Ishikawa (cell line): Measurements from ENCODE around the gene SOBP.

Experiments
- CEBPB ChIP-seq: IDR thresholded peaks from 2 replicates; pipeline ENCODE4 v1.6.1; 2012
- CREB1 ChIP-seq: IDR thresholded peaks from 2 replicates; pipeline ENCODE4 v1.6.1; 2012; ENCODE audit warnings: low read depth
- EGR1 ChIP-seq: IDR thresholded peaks from 2 replicates; pipeline ENCODE4 v1.6.1; 2012
- EP300 ChIP-seq: IDR thresholded peaks from 2 replicates; pipeline ENCODE4 v1.6.1; 2012; ENCODE audit warnings: borderline replicate concordance
- FOXM1 ChIP-seq: IDR thresholded peaks from 2 replicates; pipeline ENCODE4 v1.6.1; 2012; ENCODE audit warnings: low read depth, borderline replicate concordance
- NFIC ChIP-seq: IDR thresholded peaks from 2 replicates; pipeline ENCODE4 v1.6.1; 2012
- RAD21 ChIP-seq: IDR thresholded peaks from 2 replicates; pipeline ENCODE4 v1.6.1; 2012; ENCODE audit warnings: low read depth
- TAF1 ChIP-seq: IDR thresholded peaks from 2 replicates; pipeline ENCODE4 v1.6.1; 2012; ENCODE audit warnings: low read depth, mild to moderate bottlenecking
- TCF12 ChIP-seq: IDR thresholded peaks from 2 replicates; pipeline ENCODE4 v1.6.1; 2012; ENCODE audit warnings: low read depth
- TEAD4 ChIP-seq: IDR thresholded peaks from 2 replicates; pipeline ENCODE4 v1.6.1; 2012
- YY1 ChIP-seq: IDR thresholded peaks from 2 replicates; pipeline ENCODE4 v1.6.1; 2012; ENCODE audit warnings: low read depth
- ZBTB7A ChIP-seq: IDR thresholded peaks from 2 replicates; pipeline ENCODE4 v1.6.1; 2012; ENCODE audit warnings: low read depth
- TF ChIP-seq, protein P1 (sequence below): IDR thresholded peaks from 2 replicates; pipeline ENCODE4 v1.6.1; 2012
- TF ChIP-seq, protein P2 (sequence below): IDR thresholded peaks from 2 replicates; pipeline ENCODE4 v1.6.1; 2012
- TF ChIP-seq, protein P3 (sequence below): IDR thresholded peaks from 2 replicates; pipeline ENCODE4 v1.6.1; 2012; ENCODE audit warnings: low read depth, mild to moderate bottlenecking

SOBP gene

DNA sequence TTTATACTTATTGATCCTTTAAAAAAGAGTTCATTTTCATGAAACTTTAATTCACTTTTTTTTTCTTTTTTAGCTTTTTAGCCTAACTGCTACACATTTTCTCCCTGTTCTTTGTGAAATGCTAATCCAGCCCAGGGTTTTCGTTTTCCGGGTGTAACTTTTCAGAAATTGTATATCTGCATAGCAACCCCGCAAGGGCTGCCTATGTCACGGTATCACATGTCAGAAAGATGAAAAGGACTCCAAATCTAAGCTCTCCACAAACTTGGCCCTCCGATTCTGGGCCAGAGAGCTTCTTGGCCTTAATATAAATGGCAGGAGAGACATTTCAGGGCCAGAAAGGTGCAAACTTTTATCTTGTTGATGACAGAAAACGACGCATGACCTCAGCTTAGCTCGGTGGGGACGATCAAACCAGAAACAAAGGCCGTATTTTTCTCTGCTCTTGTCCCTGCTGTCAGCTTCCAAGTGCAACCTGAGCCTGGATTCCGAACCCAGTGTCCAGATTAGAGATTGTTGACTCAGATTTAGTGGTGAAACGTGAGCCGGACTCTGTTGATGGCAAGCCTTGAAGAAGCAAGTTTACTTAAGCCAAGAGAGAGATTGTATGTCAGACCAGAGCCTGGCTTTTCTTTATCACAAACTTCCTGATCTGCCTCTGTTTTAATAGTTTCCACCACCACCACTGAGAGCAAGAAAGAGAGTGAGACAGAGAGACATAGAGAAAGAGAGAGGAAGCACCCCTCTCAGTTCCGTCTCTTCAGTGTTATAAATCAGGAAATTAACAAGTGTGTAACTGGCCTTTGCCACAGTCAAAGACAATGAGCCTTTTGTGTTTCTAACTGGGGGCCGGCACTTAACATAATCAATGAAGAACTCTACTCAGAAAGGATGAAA lies 176.4 kb downstream of the SOBP start:
- TF ChIP-seq, protein P1, sequence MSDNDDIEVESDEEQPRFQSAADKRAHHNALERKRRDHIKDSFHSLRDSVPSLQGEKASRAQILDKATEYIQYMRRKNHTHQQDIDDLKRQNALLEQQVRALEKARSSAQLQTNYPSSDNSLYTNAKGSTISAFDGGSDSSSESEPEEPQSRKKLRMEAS: peak; percentile 28; the same call in 1 of the 2 replicates
- TF ChIP-seq YY1: no peak
- TF ChIP-seq, protein P2, sequence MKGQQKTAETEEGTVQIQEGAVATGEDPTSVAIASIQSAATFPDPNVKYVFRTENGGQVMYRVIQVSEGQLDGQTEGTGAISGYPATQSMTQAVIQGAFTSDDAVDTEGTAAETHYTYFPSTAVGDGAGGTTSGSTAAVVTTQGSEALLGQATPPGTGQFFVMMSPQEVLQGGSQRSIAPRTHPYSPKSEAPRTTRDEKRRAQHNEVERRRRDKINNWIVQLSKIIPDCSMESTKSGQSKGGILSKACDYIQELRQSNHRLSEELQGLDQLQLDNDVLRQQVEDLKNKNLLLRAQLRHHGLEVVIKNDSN: 0 out of 2 replicates have a peak, but pooled peaks have one; percentile 5
- TF ChIP-seq, protein P3, sequence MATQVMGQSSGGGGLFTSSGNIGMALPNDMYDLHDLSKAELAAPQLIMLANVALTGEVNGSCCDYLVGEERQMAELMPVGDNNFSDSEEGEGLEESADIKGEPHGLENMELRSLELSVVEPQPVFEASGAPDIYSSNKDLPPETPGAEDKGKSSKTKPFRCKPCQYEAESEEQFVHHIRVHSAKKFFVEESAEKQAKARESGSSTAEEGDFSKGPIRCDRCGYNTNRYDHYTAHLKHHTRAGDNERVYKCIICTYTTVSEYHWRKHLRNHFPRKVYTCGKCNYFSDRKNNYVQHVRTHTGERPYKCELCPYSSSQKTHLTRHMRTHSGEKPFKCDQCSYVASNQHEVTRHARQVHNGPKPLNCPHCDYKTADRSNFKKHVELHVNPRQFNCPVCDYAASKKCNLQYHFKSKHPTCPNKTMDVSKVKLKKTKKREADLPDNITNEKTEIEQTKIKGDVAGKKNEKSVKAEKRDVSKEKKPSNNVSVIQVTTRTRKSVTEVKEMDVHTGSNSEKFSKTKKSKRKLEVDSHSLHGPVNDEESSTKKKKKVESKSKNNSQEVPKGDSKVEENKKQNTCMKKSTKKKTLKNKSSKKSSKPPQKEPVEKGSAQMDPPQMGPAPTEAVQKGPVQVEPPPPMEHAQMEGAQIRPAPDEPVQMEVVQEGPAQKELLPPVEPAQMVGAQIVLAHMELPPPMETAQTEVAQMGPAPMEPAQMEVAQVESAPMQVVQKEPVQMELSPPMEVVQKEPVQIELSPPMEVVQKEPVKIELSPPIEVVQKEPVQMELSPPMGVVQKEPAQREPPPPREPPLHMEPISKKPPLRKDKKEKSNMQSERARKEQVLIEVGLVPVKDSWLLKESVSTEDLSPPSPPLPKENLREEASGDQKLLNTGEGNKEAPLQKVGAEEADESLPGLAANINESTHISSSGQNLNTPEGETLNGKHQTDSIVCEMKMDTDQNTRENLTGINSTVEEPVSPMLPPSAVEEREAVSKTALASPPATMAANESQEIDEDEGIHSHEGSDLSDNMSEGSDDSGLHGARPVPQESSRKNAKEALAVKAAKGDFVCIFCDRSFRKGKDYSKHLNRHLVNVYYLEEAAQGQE: no peak
- TF ChIP-seq TAF1: no peak

DNA sequence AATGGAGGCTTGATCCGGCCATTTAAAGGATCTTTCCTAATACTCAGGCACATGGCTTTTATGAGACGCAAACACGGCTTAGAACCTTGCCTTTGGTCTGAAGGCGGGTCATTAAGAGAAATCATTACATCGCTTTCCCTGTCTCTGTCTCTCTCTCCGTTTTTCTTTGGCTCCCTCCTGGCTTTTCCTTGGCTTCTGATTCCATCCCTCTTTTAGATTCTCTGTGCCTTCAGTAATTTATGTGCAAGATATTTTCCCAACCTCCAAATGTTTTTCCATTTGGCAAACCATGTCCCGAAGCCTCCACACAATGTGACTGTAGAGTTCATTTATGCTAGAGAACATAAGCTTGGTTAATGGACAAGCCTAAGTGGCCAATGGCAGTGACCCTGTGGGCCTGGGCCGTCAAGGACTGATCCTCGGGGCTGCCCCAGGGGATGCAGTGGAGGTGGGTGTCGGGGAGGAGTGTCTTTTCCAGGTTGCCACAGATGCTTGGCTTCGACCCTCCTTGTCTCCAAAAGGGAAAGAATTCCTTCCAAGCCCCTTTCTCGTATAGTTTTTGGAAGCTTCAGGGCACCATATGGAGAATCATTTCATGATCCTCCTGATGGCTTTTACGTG lies 177.2 kb downstream of the SOBP start:
- no peak for TF ChIP-seq TAF1
- TF ChIP-seq YY1: no peak
- TF ChIP-seq NFIC: no peak
- TF ChIP-seq, protein P3: no peak
- no peak for TF ChIP-seq CEBPB
- TF ChIP-seq TEAD4: no peak
- TF ChIP-seq TCF12: no peak
- no peak for TF ChIP-seq EP300
- TF ChIP-seq EGR1: no peak
- no peak for TF ChIP-seq ZBTB7A

DNA sequence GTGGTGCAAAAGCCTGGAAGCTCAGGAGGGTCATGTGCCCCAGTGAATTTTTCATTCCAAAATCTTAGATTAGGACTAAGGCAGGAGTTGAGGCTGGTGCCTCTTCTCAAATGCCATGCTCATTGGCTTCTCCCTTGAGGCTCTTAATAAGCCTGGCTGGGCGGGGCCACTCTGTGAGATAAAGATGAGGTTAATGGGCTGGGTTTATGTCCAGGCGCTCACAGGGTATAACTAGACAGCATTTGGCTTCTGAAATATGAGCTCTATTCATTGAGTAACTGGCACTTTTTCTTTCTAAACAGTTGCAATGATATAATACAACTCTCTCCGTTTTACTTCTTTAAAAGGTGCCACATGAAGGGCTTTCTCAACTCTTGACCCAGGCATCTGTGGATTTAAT lies 177.9 kb downstream of the SOBP start:
- TF ChIP-seq CEBPB (no peak), TCF12 (no peak), EP300 (no peak), NFIC (no peak), CREB1 (no peak), FOXM1 (no peak), TAF1 (no peak), EGR1 (no peak), ZBTB7A (no peak), RAD21 (no peak), YY1 (no peak), TEAD4 (no peak)
- TF ChIP-seq, protein P2: no peak
- TF ChIP-seq, protein P3: no peak
- TF ChIP-seq, protein P1: no peak

DNA sequence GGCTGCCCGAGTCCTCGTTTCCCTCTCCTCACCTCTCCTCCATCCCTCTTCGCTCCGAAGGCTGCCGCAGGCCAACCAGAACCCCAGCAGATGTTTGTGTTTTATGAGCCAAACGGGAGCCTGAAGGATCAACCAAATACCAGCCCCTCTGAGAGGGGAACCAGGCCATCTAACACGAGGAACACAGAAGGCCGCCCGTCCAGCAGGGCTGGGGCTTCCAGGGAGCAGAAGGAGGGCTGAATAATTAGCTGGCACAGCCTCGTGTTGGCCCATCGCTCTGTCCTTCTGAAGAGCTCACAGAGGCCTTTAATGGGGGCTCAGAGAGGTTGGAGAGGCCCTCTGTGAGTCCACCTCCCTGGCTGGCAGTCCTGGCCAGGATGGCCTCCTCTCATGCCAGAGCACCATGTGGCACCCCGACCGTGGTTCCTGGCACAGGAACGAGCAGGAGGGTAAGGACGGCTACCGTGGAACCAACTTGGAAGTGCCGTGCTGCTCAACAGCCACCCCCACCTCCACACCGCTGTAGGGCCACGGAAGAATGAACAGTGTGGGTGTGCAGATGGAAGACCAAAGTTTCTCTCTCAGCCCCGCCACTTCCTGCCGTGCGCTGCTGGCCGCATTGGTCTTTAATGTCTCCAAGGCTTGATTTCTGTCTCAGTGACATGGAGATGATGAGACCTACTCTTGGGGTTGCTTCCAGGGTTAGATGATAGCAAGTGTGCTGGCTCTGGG lies 179.0 kb downstream of the SOBP start:
- TF ChIP-seq EP300 (no peak), EGR1 (no peak), TEAD4 (no peak), RAD21 (no peak), NFIC (no peak), TAF1 (no peak), CREB1 (no peak), FOXM1 (no peak), CEBPB (no peak), YY1 (no peak), ZBTB7A (no peak), TCF12 (no peak)
- TF ChIP-seq, protein P2: no peak
- TF ChIP-seq, protein P3: no peak
- TF ChIP-seq, protein P1: no peak
